HG03066 (cell line): Measurements from ENCODE around the gene CMTM2.

Source experiments
- ATAC-seq: cut with Tn5 transposase; IDR thresholded peaks from one replicate; pipeline ENCODE4 v1.9.1; 2021; ENCODE audit warnings: low read depth; ENCODE audit not compliant: unreplicated experiment

Gene CMTM2

GRCh38 chr16:66578651-66579531 is at the start of gene CMTM2:
Gene CMTM2, plus strand, starts transcription at chr16:66579463. Its CDS starts 145 bp downstream, at chr16:66579608.
- ATAC-seq: no peak

GRCh38 chr16:66529475-66529874 is 49.8 kb upstream of the CMTM2 start:
- ATAC-seq: no peak

- ATAC-seq: no peak
These were observed 44.9 kb upstream of the CMTM2 start for GRCh38 chr16:66534376-66534799.

GRCh38 chr16:66536525-66536924 is 42.7 kb upstream of the CMTM2 start:
- ATAC-seq: no peak

- ATAC-seq: no peak
These were observed 42.0 kb upstream of the CMTM2 start for GRCh38 chr16:66537236-66537635.

- no peak for ATAC-seq
These were observed 40.4 kb upstream of the CMTM2 start for GRCh38 chr16:66538910-66539309.

GRCh38 chr16:66539623-66540469 is 39.4 kb upstream of the CMTM2 start:
- peak; percentile 76 for ATAC-seq

GRCh38 chr16:66541388-66542355 is 37.6 kb upstream of the CMTM2 start:
- ATAC-seq: no peak

- no peak for ATAC-seq
These were observed 36.9 kb upstream of the CMTM2 start for GRCh38 chr16:66542396-66542795.

GRCh38 chr16:66543541-66543940 is 35.7 kb upstream of the CMTM2 start:
- ATAC-seq: no peak

- ATAC-seq: no peak
These were observed 35.1 kb upstream of the CMTM2 start for GRCh38 chr16:66544016-66544757.

- no peak for ATAC-seq
These were observed 31.9 kb upstream of the CMTM2 start for GRCh38 chr16:66547101-66547989.

GRCh38 chr16:66548068-66548467 is 31.2 kb upstream of the CMTM2 start:
- no peak for ATAC-seq

- no peak for ATAC-seq
These were observed 30.4 kb upstream of the CMTM2 start for GRCh38 chr16:66548868-66549267.

GRCh38 chr16:66549284-66550131 is 29.8 kb upstream of the CMTM2 start, which contains the start of gene TK2:
Gene TK2, minus strand, starts transcription at chr16:66550122. Its CDS starts 61 bp downstream, at chr16:66550061.
- ATAC-seq: no peak

GRCh38 chr16:66551348-66551759 is 27.9 kb upstream of the CMTM2 start:
- no peak for ATAC-seq

GRCh38 chr16:66551788-66552285 is 27.4 kb upstream of the CMTM2 start:
- peak; percentile 1 for ATAC-seq
